H9 (cell line): Measurements from ENCODE around the gene CCDC60. TPM values are rescaled to one million over a fixed set of nuclear protein-coding genes. Genes with fewer than 3 reads are reported as not detected.

Source experiments
- DNase-seq: peaks from one replicate; pipeline ENCODE4 v3.0.0-alpha.2; 2017
- H2AFZ ChIP-seq: one replicate; pipeline ENCODE4 v1.6.1; 2013; ENCODE audit warnings: mild to moderate bottlenecking, low read length, control low read depth, moderate library complexity
- H2AK5ac ChIP-seq: 2 replicates; pipeline ENCODE4 v1.6.1; 2013; ENCODE audit warnings: low read length, control low read depth, mixed read lengths; ENCODE audit not compliant: insufficient read length
- H2BK120ac ChIP-seq: one replicate; pipeline ENCODE4 v1.6.1; 2013; ENCODE audit warnings: low read depth, mild to moderate bottlenecking, low read length, control low read depth, inconsistent platforms; ENCODE audit not compliant: poor library complexity, severe bottlenecking
- H2BK12ac ChIP-seq: 2 replicates; pipeline ENCODE4 v1.6.1; 2013; ENCODE audit warnings: low read length, control low read depth, mixed read lengths, low read depth; ENCODE audit not compliant: insufficient read length
- H2BK15ac ChIP-seq: 2 replicates; pipeline ENCODE4 v1.6.1; 2013; ENCODE audit warnings: low read depth, low read length, control low read depth
- H2BK20ac ChIP-seq: one replicate; pipeline ENCODE4 v1.6.1; 2013; ENCODE audit warnings: low read depth, mild to moderate bottlenecking, low read length, control low read depth, inconsistent platforms; ENCODE audit not compliant: poor library complexity, severe bottlenecking
- H2BK5ac ChIP-seq: 2 replicates; pipeline ENCODE4 v1.6.1; 2013; ENCODE audit warnings: low read length, control low read depth, mixed read lengths; ENCODE audit not compliant: insufficient read length
- H3K14ac ChIP-seq: 2 replicates; pipeline ENCODE4 v1.6.1; 2013; ENCODE audit warnings: low read length, control low read depth; ENCODE audit not compliant: insufficient read depth
- H3K18ac ChIP-seq: 2 replicates; pipeline ENCODE4 v1.6.1; 2013; ENCODE audit warnings: low read depth, mild to moderate bottlenecking, mixed read lengths, low read length, control low read depth; ENCODE audit not compliant: insufficient read length
- H3K23ac ChIP-seq: 2 replicates; pipeline ENCODE4 v1.6.1; 2013; ENCODE audit warnings: low read length, control low read depth, mixed read lengths, low read depth; ENCODE audit not compliant: insufficient read length
- H3K23me2 ChIP-seq: 2 replicates; pipeline ENCODE4 v1.6.1; 2013; ENCODE audit warnings: low read depth, mild to moderate bottlenecking, mixed read lengths, low read length, control low read depth; ENCODE audit not compliant: insufficient read length, poor library complexity, severe bottlenecking
- H3K27ac ChIP-seq: 2 replicates; pipeline ENCODE4 v1.5.1; 2013; ENCODE audit warnings: low read length, control low read depth, mixed read lengths, low read depth; ENCODE audit not compliant: insufficient read length
- H3K27me3 ChIP-seq: 2 replicates; pipeline ENCODE4 v1.6.1; 2013; ENCODE audit warnings: low read length, control low read depth, inconsistent platforms; ENCODE audit not compliant: insufficient read depth
- H3K4ac ChIP-seq: 2 replicates; pipeline ENCODE4 v1.6.1; 2013; ENCODE audit warnings: low read depth, mild to moderate bottlenecking, control low read depth, inconsistent platforms, low read length, moderate library complexity
- H3K4me1 ChIP-seq: 2 replicates; pipeline ENCODE4 v1.6.1; 2013; ENCODE audit warnings: low read length, control low read depth, inconsistent platforms; ENCODE audit not compliant: insufficient read depth
- H3K4me2 ChIP-seq: 2 replicates; pipeline ENCODE4 v1.6.1; 2013; ENCODE audit warnings: low read length, control low read depth, mixed read lengths; ENCODE audit not compliant: insufficient read length, insufficient read depth
- H3K56ac ChIP-seq: 2 replicates; pipeline ENCODE4 v1.6.1; 2013; ENCODE audit warnings: low read depth, mild to moderate bottlenecking, mixed read lengths, low read length, control low read depth; ENCODE audit not compliant: insufficient read length
- H3K79me1 ChIP-seq: 2 replicates; pipeline ENCODE4 v1.6.1; 2013; ENCODE audit warnings: low read depth, mild to moderate bottlenecking, moderate library complexity, low read length, control low read depth, inconsistent platforms; ENCODE audit not compliant: insufficient read depth, poor library complexity, severe bottlenecking
- H3K79me2 ChIP-seq: 2 replicates; pipeline ENCODE4 v1.6.1; 2013; ENCODE audit warnings: low read length, control low read depth, inconsistent platforms; ENCODE audit not compliant: insufficient read depth
- H3K9ac ChIP-seq: 2 replicates; pipeline ENCODE4 v1.6.1; 2013; ENCODE audit warnings: low read length, control low read depth, mixed read lengths; ENCODE audit not compliant: insufficient read length; ENCODE audit errors: extremely low read depth
- H3K9me3 ChIP-seq: one replicate; pipeline ENCODE4 v1.6.1; 2013; ENCODE audit warnings: low read depth, low read length, inconsistent platforms; ENCODE audit not compliant: control insufficient read depth
- H3T11ph ChIP-seq: one replicate; pipeline ENCODE4 v1.6.1; 2013; ENCODE audit warnings: mild to moderate bottlenecking, low read length, control low read depth, inconsistent platforms
- H4K20me1 ChIP-seq: one replicate; pipeline ENCODE4 v1.6.1; 2013; ENCODE audit not compliant: control insufficient read depth, insufficient read length, insufficient read depth
- H4K5ac ChIP-seq: 2 replicates; pipeline ENCODE4 v1.6.1; 2013; ENCODE audit warnings: low read depth, mild to moderate bottlenecking, mixed read lengths, low read length, control low read depth; ENCODE audit not compliant: insufficient read length
- H4K8ac ChIP-seq: replicated peaks from 2 replicates; pipeline ENCODE4 v1.6.1; 2013; ENCODE audit warnings: low read length, control low read depth, mixed read lengths, low read depth; ENCODE audit not compliant: insufficient read length
- H4K91ac ChIP-seq: 2 replicates; pipeline ENCODE4 v1.6.1; 2013; ENCODE audit warnings: low read depth, mild to moderate bottlenecking, moderate library complexity, mixed read lengths, low read length, control low read depth; ENCODE audit not compliant: insufficient read length
- H3K27ac Mint-ChIP-seq, 3 experiments: 2 replicates in 2 of 3; 3 replicates in 1 of 3; pipeline ENCODE4 v1.8.0; 2020 to 2021; ENCODE audit warnings: mixed read lengths in 3 of 3, mild to moderate bottlenecking in 1 of 3, moderate library complexity in 1 of 3
- H3K27me3 Mint-ChIP-seq: 2 replicates; pipeline ENCODE4 v1.8.0; 2021; ENCODE audit warnings: low read depth, mild to moderate bottlenecking, moderate library complexity, mixed read lengths
- H3K36me3 Mint-ChIP-seq, 3 experiments: 2 replicates in 2 of 3; 3 replicates in 1 of 3; pipeline ENCODE4 v1.8.0; 2020 to 2021; ENCODE audit warnings: low read depth in 3 of 3, mixed read lengths in 3 of 3; ENCODE audit not compliant: insufficient read depth in 1 of 3
- H3K4me1 Mint-ChIP-seq, 2 experiments: 2 replicates each; pipeline ENCODE4 v1.8.0; 2020; ENCODE audit warnings: mixed read lengths in 2 of 2
- H3K4me3 Mint-ChIP-seq, 2 experiments: 2 replicates in 1 of 2; 3 replicates in 1 of 2; pipeline ENCODE4 v1.8.0; 2020 to 2021; ENCODE audit warnings: mild to moderate bottlenecking in 2 of 2, mixed read lengths in 2 of 2, moderate library complexity in 1 of 2
- H3K9me3 Mint-ChIP-seq, 2 experiments: 2 replicates in 1 of 2; 3 replicates in 1 of 2; pipeline ENCODE4 v1.8.0; 2020; ENCODE audit warnings: mild to moderate bottlenecking in 2 of 2, mixed read lengths in 2 of 2, moderate library complexity in 1 of 2
- CTCF ChIP-seq: fragments of 200-600 bp; sonication (generic); conservative IDR thresholded peaks from 3 replicates; pipeline ENCODE4 v1.8.0; 2021; ENCODE audit warnings: antibody characterized with exemption, mild to moderate bottlenecking
- WGBS: extraction: QIAGEN DNeasy Blood & Tissue Kit; methylation state at CpG from one replicate; pipeline ENCODE4 v1.1.7; 2013; ENCODE audit warnings: missing lambda C conversion rate, low lambda C conversion rate, mixed read lengths; ENCODE audit not compliant: insufficient read length; ENCODE audit errors: extremely low coverage; 5-methylcytosine and 5-hydroxymethylcytosine counted together
- total RNA-seq: library from RNA; stranded (reverse); gene quantifications from 2 replicates; pipeline ENCODE4 v1.2.1, GENCODE V29; 2021

Gene CCDC60
- total RNA-seq, 1 experiment from 2014 or later = 0.44 TPM

GRCh38 chr12:119425623-119426022 lies 91.1 kb downstream of the CCDC60 start:
- Histone ChIP-seq H3K4me2 (no peak overlapping the region), H2BK5ac (no peak overlapping the region), H2BK12ac (no peak overlapping the region), H3K18ac (no peak overlapping the region), H3K27me3 (no peaks in the 10 kb centered on the region), H2AFZ (no peak overlapping the region), H3K79me2 (no peaks in the 10 kb centered on the region), H3K23ac (no peak overlapping the region), H2BK20ac (no peak overlapping the region), H2BK120ac (no peak overlapping the region), H3K23me2 (no peaks in the 10 kb centered on the region), H3K79me1 (no peaks in the 10 kb centered on the region), H3K9me3 (no peaks in the 10 kb centered on the region), H3K4ac (no peak overlapping the region), H2BK15ac (no peak overlapping the region), H3K27ac (no peak overlapping the region), H4K5ac (no peak overlapping the region), H4K8ac (no peak overlapping the region), H3K4me1 (no peaks in the 10 kb centered on the region; the same call in 1 of the 2 replicates), H3K56ac (no peak overlapping the region), H3K14ac (no peak overlapping the region), H3K9ac (no peak overlapping the region), H2AK5ac (no peak overlapping the region), H4K20me1 (no peaks in the 10 kb centered on the region), H4K91ac (no peak overlapping the region), H3T11ph (no peak overlapping the region)
- no peak overlapping the region for H3K4me3 Mint-ChIP-seq
- no peak for TF ChIP-seq CTCF
- H3K9me3 Mint-ChIP-seq = no peaks in the 10 kb centered on the region; a peak in 2 of 5 replicates
- no peak for DNase-seq
- H3K4me1 Mint-ChIP-seq = peaks cover 4 to 6% of the 10 kb centered on the region in 2 experiments
- H3K27me3 Mint-ChIP-seq = peaks cover 4% of the 10 kb centered on the region
- 0 out of 7 replicates have a peak overlapping the region, but pooled peaks of 1 of the 3 experiments have one; percentile 14 for H3K27ac Mint-ChIP-seq
- no peaks in the 10 kb centered on the region for H3K36me3 Mint-ChIP-seq
- no CpG with 5 or more reads among the region's 3 CpGs for WGBS
